Endothelial cell of umbilical vein (primary cell): ENCODE data around the gene PTPRK. TPM values are rescaled to one million over a fixed set of nuclear protein-coding genes. Genes with fewer than 3 reads are reported as not detected.

Experiments used
- BruUV-seq: library from RNA; stranded (reverse); fragments of 400-500 nt; replicated peaks from 2 replicates; lab custom pipeline; 2021; lab: Mats Ljungman, UMichigan
- CTCF ChIA-PET: fragments of 300-600, 350-600 bp; sonication (Branson Sonifier 250); formaldehyde crosslinking; loops from one replicate; lab custom pipeline; 2021; ENCODE audit warnings: antibody characterized with exemption, inconsistent platforms; lab: Charles Lee
- POLR2A ChIA-PET: fragments of 300-600, 350-600 bp; sonication (Branson Sonifier 250); formaldehyde crosslinking; loops from one replicate; lab custom pipeline; 2021; ENCODE audit warnings: antibody characterized with exemption, inconsistent platforms; lab: Charles Lee
- DNase-seq: peaks from one replicate; pipeline ENCODE4 v3.0.0-alpha.2; 2011; ENCODE audit warnings: low read depth, low spot score
- FAIRE-seq: peaks from 2 replicates; lab custom pipeline; 2011; peaks lifted over from hg19 to GRCh38; lab: Jason Lieb, UNC
- H2AFZ ChIP-seq: 2 replicates; pipeline ENCODE4 v1.6.0; 2012; ENCODE audit warnings: low read depth, low read length, control low read depth, inconsistent platforms
- H3K27ac ChIP-seq: 2 replicates; pipeline ENCODE4 v1.5.1; 2011; ENCODE audit warnings: low read depth, mild to moderate bottlenecking, control low read depth, low read length, moderate library complexity; ENCODE audit not compliant: insufficient read depth
- H3K27me3 ChIP-seq, 2 experiments: 2 replicates each; pipeline versions ENCODE4 v1.6.0 to v1.6.1; 2011; ENCODE audit warnings: low read length in 2 of 2, mixed read lengths in 1 of 2; ENCODE audit not compliant: control insufficient read depth in 2 of 2, insufficient read depth in 2 of 2
- H3K36me3 ChIP-seq, 2 experiments: 2 replicates in 1 of 2; 3 replicates in 1 of 2; pipeline ENCODE4 v1.5.1; 2011; ENCODE audit warnings: low read length in 2 of 2, mild to moderate bottlenecking in 1 of 2, moderate library complexity in 1 of 2; ENCODE audit not compliant: control insufficient read depth in 2 of 2, insufficient read depth in 2 of 2; ENCODE audit errors: extremely low read depth in 1 of 2
- H3K4me1 ChIP-seq: 3 replicates; pipeline ENCODE4 v1.5.1; 2011; ENCODE audit warnings: mild to moderate bottlenecking, low read length; ENCODE audit not compliant: control insufficient read depth, insufficient read depth; ENCODE audit errors: extremely low read depth
- H3K4me2 ChIP-seq: 2 replicates; pipeline ENCODE4 v1.6.1; 2011; ENCODE audit warnings: low read length, control low read depth, mixed read lengths; ENCODE audit not compliant: insufficient read depth
- H3K4me3 ChIP-seq, 3 experiments: fragments of 200-600 bp in 1 of 3; sonication (generic), shearing (Covaris generic) in 1 of 3; replicated peaks in 1 of 3; 2 replicates each; pipeline ENCODE4 v1.5.1; 2011 to 2016; ENCODE audit warnings: control low read depth in 3 of 3, low read length in 3 of 3, mild to moderate bottlenecking in 2 of 3, inconsistent platforms in 1 of 3, low read depth in 1 of 3, moderate library complexity in 1 of 3; ENCODE audit not compliant: insufficient read depth in 1 of 3
- H3K79me2 ChIP-seq: 2 replicates; pipeline ENCODE4 v1.6.0; 2012; ENCODE audit warnings: low read length, inconsistent platforms; ENCODE audit not compliant: control insufficient read depth, insufficient read depth
- H3K9ac ChIP-seq: replicated peaks from 2 replicates; pipeline ENCODE3; 2011; ENCODE audit warnings: low read length, control low read depth; ENCODE audit not compliant: insufficient read depth; ENCODE audit errors: extremely low read depth
- H3K9me1 ChIP-seq: replicated peaks from 3 replicates; pipeline ENCODE4 v1.6.0; 2011; ENCODE audit warnings: mild to moderate bottlenecking, low read length; ENCODE audit not compliant: control insufficient read depth, insufficient read depth; ENCODE audit errors: extremely low read depth
- H3K9me3 ChIP-seq: replicated peaks from 2 replicates; pipeline ENCODE4 v1.5.1; 2012; ENCODE audit warnings: low read length, inconsistent platforms; ENCODE audit not compliant: control insufficient read depth, insufficient read depth
- H4K20me1 ChIP-seq: replicated peaks from 2 replicates; pipeline ENCODE3; 2011; ENCODE audit warnings: mild to moderate bottlenecking, low read length; ENCODE audit not compliant: control insufficient read depth, insufficient read depth; ENCODE audit errors: extremely low read depth
- CTCF ChIP-seq, 2 donors: IDR thresholded peaks; 1 replicate in 1 of 2; 2 replicates in 1 of 2; pipeline ENCODE4 v1.5.1; 2011; ENCODE audit warnings: low read length in 2 of 2, mild to moderate bottlenecking in 2 of 2, moderate library complexity in 2 of 2, control low read depth in 1 of 2, inconsistent platforms in 1 of 2, low read depth in 1 of 2; ENCODE audit not compliant: insufficient read depth in 1 of 2; ENCODE audit errors: extremely low read depth in 1 of 2
- FOS ChIP-seq: IDR thresholded peaks from 2 replicates; pipeline ENCODE4 v1.6.1; 2011; ENCODE audit warnings: mild to moderate bottlenecking, low read length, moderate library complexity, borderline replicate concordance; ENCODE audit not compliant: insufficient read depth
- GATA2 ChIP-seq: IDR thresholded peaks from 2 replicates; pipeline ENCODE4 v1.7.0; 2011; ENCODE audit warnings: low read depth, mild to moderate bottlenecking, moderate library complexity, mixed read lengths, low read length; ENCODE audit not compliant: insufficient read length, insufficient read depth
- JUN ChIP-seq: IDR thresholded peaks from 2 replicates; pipeline ENCODE4 v1.6.1; 2011; ENCODE audit warnings: borderline replicate concordance, low read depth; ENCODE audit not compliant: insufficient read length, insufficient read depth
- MAX ChIP-seq: IDR thresholded peaks from 2 replicates; pipeline ENCODE4 v1.6.1; 2011; ENCODE audit not compliant: insufficient read depth, insufficient read length
- dilution Hi-C: fragments of 300-500 bp; cut with MboI; formaldehyde crosslinking; loops from one replicate; pipeline ENCODE4 v1.15.0; 2019; ENCODE audit warnings: low sequenced_read_pairs; ENCODE audit not compliant: extremely low pct_ligation_motif_present
- intact Hi-C: fragments of 100-400 bp; cut with micrococcal nuclease; formaldehyde crosslinking; loops from one replicate; pipeline ENCODE4 v1.10.0; 2022
- polyA plus RNA-seq, 4 experiments: library from polyadenylated mRNA; depleted of rRNA in 3 of 4; stranded (reverse) in 3 of 4; unstranded in 1 of 4; fragments of >200 nt; gene quantifications; 2 replicates each; pipeline versions ENCODE4 v1.2.1 to v1.2.3, GENCODE V29; 2011 to 2012; ENCODE audit warnings: missing spikeins in 1 of 4
- total RNA-seq: library from RNA; stranded (reverse); gene quantifications from 2 replicates; pipeline ENCODE4 v1.2.3, GENCODE V29; 2021

PTPRK gene
- total and polyA plus RNA-seq, 2 donors (not counting 3 experiments of a cell fraction or from before 2014, with no cell fraction given): 15.2 to 74.0 TPM

GRCh38 chr6:128216917-128217316 lies 303.5 kb downstream of the PTPRK start:
- CTCF ChIA-PET: no interaction called here
- Histone ChIP-seq H3K9me3 (no peaks in the 10 kb centered on the region), H3K9me1 (no peaks in the 10 kb centered on the region), H3K36me3 (peaks cover 0 to 2% of the 10 kb centered on the region in 2 experiments), H3K27ac (no peak overlapping the region), H3K79me2 (peaks cover 1% of the 10 kb centered on the region), H3K4me2 (no peak overlapping the region), H3K4me3 (no peak overlapping the region), H3K4me1 (no peaks in the 10 kb centered on the region), H4K20me1 (no peaks in the 10 kb centered on the region), H3K9ac (no peak overlapping the region), H3K27me3 (no peaks in the 10 kb centered on the region), H2AFZ (no peak overlapping the region)
- TF ChIP-seq FOS: no peak
- TF ChIP-seq JUN: no peak
- TF ChIP-seq MAX: no peak
- TF ChIP-seq GATA2: no peak
- no peak for TF ChIP-seq CTCF (IDR thresholded peaks at IDR 0.05; ENCODE audit: extremely low read depth in 1 of 2, insufficient read depth in 1 of 2, low read depth in 1 of 2, low read length in 2 of 2)
- DNase-seq (no peak), FAIRE-seq (no peak)
- POLR2A ChIA-PET: no interaction called here
- dilution Hi-C loops (no loop called here), intact Hi-C loops (no loop called here)
- no TSS peak for BruUV-seq

DNA sequence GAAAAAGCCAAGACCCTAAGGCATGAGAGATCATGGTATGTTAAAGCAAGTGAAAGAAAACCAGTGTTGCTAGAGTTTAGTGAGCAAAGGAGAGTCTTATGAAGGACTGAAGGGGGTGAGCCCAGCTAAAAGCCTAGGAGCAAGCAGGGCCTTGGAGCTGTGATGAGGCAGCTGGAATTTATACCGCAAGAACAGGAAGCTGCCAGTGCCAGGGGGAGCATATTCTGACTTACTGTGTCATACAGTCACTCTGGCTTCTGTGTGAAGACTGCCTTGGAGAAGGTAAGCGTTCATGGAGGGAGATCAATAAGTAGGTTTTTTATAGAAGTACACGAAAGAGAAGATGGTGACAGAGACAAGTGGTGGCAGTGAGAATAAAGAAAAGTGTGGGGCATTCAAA lies 310.6 kb downstream of the PTPRK start:
- Histone ChIP-seq H3K4me2 (peak overlapping the region; percentile 78), H3K9me1 (no peaks in the 10 kb centered on the region), H3K27me3 (no peaks in the 10 kb centered on the region), H2AFZ (no peak overlapping the region), H3K9me3 (no peaks in the 10 kb centered on the region), H3K36me3 (no peaks in the 10 kb centered on the region), H3K27ac (peak overlapping the region; percentile 64), H3K4me3 (no peak overlapping the region), H4K20me1 (no peaks in the 10 kb centered on the region), H3K9ac (no peak overlapping the region), H3K79me2 (peaks cover 12% of the 10 kb centered on the region), H3K4me1 (peaks cover 38% of the 10 kb centered on the region)
- ChIA-PET CTCF (interaction anchor here (1.3 kb wide), 1 partner anchor 354 kb away, joined by 3 read pairs; no protein-coding TSS in a partner anchor), POLR2A (no interaction called here)
- peak; percentile 63 for DNase-seq
- peak; percentile 71 for FAIRE-seq
- TF ChIP-seq MAX: no peak
- intact Hi-C loops: loop anchor here (5.0 kb wide), 1 partner anchor 308 kb away; no protein-coding TSS in a partner anchor
- no TSS peak for BruUV-seq
- dilution Hi-C loops: no loop called here
